GM21515 (cell line): ENCODE data around the gene PRSS36.
"Not testable (repeated sequence)": the region's sequence is repeated elsewhere in the genome, so short reads cannot be mapped to it uniquely, and the experiment has no call there.

Experiments used
- ATAC-seq: cut with Tn5 transposase; IDR thresholded peaks from one replicate; pipeline ENCODE4 v1.9.1; 2021; ENCODE audit not compliant: unreplicated experiment

The PRSS36 gene

DNA sequence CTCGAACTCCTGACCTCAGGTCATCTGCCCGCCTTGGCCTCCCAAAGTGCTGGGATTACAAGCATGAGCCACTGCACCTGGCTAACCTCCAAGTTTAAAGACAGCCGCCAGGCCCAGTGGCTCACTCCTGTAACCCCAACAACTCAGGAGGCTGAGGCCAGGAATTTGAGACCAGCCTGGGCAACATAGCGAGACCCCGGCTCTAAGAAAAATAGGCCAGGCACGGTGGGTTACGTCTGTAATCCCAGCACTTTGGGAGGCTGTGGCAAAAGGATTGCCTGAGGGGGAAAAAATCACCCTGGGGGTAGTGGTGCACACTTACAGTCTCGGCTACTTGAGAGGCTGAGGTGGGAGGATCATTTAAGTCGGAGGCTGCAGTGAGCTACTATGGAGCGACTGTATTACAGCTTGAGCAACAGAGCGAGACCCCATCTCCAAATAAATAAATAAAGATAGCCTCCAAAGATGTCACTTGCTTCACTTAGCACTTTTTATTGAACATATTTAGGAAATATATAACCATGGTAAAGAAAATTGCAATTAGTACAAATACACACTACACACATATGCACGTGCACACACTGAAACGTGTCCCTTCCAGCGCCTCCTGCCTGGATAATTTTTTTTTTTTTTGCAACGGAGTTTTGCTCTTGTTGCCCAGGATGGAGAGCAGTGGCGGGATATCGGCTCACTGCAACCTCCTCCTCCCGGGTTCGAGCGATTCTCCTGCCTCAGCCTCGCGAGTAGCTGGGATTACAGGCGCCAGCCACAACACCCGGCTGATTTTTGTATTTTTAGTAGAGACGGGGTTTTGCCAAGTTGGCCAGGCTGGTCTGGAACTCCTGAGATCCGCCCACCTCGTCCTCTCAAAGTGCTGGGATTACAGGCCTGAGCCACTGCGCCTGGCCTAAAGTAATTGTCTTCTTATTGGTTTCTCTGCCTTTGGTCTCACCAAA lies 43.1 kb downstream of the PRSS36 start:
- ATAC-seq = no peak

DNA sequence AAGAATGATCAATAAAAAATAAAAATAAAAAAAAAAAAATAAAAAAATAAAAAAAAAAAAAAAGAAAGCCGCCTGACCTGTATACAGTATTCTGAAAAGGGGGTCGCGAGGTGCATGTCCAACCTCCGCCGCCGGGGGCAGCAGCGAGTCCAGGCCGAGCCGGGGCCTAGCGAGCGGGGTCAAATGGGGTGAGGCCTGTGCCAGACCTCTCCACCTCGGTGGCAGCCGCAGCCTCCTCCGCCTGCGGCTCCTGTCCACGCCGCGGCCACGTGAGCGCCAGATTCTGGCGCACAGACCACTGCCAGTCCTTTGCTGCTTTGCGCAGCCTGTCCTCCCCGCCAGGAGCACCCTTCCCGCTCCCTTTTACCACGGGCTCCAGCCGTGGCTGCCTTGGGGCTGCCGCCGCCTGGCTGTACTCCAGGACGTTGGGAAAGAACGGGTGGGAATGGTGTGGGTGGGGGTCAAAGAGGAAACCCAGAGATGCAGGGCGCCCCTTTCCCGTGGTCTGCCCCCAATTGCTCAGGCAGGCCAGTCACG lies 44.1 kb downstream of the PRSS36 start:
- ATAC-seq = no peak

DNA sequence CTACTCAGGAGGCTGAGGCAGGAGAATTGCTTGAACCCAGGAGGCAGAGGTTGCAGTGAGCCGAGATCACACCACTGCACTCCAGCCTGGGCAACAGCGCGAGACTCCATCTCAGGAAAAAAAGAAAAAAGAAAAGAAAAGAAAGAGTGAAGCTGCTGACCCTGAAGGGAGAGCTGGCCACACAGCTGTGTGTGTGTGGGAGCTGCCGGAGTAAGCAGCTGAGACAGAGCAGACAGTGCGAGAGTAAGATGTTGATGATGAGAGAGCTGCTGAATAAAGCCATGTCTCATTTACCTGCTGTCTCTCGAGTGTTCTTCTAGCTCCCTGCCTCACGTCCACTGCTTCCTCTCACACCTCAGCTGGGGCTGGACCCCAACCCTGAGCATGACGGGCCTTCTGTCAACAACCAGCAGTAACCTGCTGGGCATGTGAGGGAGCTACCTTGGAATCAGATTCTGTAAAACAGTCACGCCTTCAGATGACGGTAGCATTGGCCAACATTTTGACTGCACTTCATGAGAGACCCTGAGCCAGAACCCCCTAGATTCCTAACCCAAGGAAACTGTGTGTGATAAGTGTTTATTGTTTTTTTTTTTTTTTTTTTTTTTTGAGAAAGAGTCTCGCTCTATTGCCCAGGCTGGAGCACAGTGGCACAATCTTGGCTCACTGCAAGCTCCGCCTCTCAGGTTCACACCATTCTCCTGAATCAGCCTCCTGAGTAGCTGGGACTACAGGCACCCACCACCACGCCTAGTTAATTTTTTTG lies 48.8 kb downstream of the PRSS36 start:
- ATAC-seq = not testable (repeated sequence)

DNA sequence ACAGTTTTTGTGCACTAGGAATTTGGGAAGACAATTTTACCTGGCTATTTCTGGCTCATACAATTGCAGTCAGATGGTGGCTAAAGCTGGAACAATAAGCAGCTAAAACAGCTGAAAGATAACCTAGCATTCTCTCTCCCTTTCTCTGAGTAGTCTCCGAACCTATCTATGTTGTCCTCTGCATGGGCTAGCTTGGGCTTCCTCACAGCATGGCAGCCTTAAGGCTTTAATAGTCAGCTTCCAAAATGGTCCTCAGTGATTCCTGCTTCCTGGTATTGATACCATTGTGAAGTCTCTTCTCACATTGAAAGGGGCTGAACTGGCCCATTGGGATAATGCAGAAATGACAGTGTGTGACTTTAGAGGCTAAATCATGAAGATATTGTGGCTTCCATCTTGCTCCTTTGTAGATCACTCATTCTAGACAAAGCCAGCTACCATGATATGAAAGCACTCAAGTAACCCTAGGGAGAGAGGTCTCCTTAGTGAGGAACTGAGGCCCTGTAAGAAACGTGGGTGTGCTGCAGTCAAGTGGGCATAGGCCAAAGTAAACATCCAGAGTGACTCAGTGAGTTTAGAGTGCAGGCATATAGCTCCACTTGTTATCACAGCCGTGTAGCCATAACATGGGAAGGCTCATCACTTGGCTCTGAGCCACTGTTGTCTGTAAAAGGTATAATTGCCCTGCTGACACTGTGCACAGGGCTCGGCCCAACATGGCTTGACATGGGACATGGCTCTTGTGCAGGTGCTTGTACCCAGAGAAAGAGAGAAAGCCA lies 49.8 kb downstream of the PRSS36 start:
- ATAC-seq = no peak

DNA sequence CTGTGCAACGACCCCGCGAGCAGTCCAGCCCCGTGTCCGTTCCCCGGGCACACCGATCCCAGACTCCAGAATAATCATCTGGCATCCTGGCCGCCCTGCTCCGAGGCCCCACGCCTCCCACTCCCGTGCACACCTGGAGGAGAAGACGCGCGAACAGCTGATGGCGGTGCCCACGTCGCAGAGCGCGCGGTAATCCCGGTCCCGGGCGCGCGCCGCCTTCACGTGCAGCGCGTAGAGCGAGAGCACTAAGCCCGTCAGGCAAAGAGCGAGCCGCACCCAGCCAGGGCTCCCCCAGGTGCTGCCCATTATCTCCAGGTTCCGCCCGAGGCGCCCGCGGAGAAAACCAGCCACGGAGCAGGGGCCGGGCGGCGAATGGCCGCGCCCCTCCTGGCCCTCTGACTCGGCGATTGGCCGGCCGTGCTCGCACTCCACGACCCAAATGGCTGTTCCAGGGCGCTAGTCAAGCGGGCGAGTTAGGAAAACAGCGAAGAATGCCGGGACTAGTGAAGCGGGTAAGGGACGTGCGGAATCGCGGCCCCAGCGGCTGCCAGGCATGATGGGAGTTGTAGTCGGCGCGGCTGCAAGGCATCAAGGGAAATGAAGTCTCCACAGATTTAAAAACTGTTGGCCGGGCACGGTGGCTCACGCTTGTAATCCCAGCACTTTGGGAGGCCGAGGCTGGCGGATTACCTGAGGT lies 55.3 kb downstream of the PRSS36 start, which contains the start of gene VKORC1:
TSS of gene VKORC1 (minus strand) at position 374 of the 697 bp plus-strand sequence. CDS start at position 306, 68 bp downstream.
- ATAC-seq = peak; percentile 73

DNA sequence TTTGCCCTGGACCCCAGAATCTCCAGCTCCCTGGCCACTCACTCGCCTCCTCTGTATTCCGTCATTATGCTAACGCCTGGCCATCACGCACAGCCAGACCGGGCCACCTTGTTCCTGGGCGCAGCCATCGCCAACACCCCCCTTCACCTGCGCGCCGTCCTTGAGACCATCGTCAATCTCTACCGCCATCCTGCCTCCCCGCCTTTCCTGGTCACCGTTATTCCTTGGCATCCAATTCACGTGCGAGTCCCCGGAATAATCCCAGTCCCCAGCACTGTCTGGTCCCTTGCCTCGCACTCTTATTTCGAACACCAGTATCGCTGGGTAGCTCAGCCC lies 55.8 kb downstream of the PRSS36 start:
- ATAC-seq = no peak

DNA sequence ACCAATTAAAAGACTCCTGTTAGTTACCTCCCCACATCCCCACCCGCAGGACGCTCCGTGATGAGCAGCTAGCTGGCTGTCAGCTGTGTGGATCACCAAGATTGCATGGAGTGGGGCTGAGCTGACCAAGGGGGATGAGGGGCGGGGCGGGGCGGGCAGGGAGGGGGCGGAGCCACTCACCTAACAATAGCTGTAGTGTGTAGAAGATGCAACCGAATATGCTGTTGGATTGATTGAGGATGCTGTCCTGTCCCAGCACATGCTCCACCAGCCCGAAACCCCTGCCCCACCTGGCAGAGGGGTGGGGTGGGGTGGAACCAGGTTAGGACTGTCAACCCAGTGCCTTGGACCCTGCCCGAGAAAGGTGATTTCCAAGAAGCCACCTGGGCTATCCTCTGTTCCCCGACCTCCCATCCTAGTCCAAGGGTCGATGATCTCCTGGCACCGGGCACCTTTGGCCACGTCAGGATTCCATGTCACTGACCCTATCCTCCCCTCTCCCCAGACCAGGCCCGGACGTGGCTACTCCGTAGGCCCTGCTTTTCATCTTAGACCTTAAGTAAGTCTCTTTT lies 56.6 kb downstream of the PRSS36 start:
- no peak for ATAC-seq

DNA sequence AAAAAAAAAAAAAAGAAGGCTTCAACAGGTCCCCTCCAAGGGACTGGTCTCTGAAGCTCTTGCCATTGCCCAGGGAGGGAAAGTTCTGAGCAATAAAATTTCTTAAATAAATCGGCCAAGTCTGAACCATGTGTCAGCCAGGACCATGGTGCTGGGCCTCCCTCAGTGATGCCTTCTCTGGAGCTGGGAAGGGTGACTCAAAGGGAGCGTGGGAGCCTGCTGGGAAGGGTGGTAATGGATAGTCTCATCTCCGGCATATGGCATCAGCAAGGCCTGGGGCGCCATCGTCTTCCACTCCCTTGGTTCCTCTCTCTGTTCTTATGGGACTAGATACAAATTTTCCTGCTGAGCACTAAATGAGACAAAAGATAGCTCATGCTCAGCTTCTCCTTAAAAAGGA lies 57.5 kb downstream of the PRSS36 start:
- no peak for ATAC-seq

DNA sequence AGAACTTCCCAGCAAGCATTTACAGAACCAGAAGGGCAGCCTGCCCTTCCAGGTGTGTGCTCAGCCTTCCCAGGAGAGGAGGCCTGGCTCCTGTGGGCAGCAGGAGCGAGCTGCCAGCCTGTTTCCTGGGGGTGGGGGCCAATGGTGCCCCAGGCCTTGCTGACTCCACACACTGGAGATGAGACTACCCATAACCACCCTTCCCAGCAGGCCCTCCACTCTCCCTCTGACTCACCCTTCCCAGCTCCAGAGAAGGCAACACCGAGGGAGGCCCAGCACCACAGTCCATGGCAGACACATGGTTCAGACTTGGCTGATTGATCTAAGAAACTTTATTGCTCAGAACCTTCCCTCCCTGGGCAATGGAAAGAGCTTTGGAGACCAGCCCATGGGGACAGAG lies 59.3 kb downstream of the PRSS36 start:
- ATAC-seq = no peak

DNA sequence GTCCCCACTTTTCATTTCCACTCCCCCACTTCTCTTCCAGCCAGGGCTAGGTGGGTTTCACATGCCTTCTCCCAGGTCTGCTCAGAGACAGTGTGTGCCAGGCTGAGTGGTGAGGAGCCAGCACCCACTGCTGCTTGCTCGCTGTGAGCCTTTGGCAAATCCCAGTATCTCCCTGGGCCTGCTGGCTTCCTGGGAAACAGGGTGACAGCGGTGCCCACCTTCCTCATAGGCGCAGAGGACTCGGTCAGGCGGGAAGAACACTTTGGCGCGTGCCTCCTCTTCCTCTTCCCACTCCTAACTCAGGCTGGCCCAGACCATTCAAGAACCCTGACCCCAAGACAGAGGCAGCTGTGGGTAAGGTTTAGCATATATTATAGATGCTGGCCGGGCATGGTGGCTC lies 60.7 kb downstream of the PRSS36 start:
- ATAC-seq = no peak
